ENCODE measurements around the gene PARP15. TPM values are rescaled to one million over a fixed set of nuclear protein-coding genes. Genes with fewer than 3 reads are reported as not detected.

The PARP15 gene
- total RNA-seq, 1 experiment from 2014 or later, result 0.24 TPM

DNA sequence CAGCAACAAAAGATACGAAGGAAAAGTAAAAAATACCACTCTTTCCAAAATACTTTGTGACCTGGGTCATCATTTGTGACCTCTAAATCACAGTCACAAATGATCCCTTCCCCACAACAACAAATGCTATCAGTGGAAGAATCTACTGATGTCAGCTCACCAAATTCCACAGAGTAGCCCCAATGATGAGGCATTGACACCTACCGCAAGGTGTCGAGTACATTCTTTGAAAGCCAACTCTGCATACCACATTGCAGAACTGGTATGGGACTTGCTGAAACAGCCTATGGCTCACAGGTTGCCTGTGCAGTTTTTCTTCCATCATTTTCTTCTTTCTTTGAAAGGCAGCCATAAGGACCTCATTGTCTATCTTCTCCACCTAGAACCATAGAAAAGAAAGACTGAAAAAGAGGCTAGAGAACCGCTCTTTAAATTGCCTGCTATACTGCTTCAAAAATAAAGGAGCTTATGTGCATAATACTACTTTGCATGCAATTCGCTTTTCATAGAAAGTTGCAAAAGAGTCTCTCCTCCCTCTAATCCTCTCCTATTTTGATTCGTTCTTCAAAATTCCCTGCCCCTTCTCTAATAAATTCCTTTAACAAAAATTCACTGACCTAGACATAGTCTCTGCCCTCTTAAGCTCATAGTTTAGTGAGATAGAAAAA lies 41.4 kb upstream of the PARP15 start:
- H3K27ac ChIP-seq (ENCODE audit: insufficient read length, low read depth, low read length), result no peak overlapping the region
- H3K79me1 ChIP-seq (ENCODE audit: insufficient read depth, low read depth, low read length, poor library complexity, severe bottlenecking), result no peaks in the 10 kb centered on the region
- H4K5ac ChIP-seq (ENCODE audit: insufficient read length, low read depth, low read length), result no peak overlapping the region
- no CpG with 5 or more reads among the region's 6 CpGs for WGBS (ENCODE audit: extremely low coverage, insufficient read length, low lambda C conversion rate)
- H3K79me2 ChIP-seq (ENCODE audit: insufficient read depth, low read length), result no peaks in the 10 kb centered on the region
- H2AK5ac ChIP-seq (ENCODE audit: insufficient read length, low read length), result no peak overlapping the region
- no peaks in the 10 kb centered on the region for H3K9me3 ChIP-seq (ENCODE audit: control insufficient read depth, low read depth, low read length)
- peaks cover 28 to 29% of the 10 kb centered on the region in 2 experiments for H3K4me1 Mint-ChIP-seq
- no peaks in the 10 kb centered on the region for H3K27me3 ChIP-seq (ENCODE audit: insufficient read depth, low read length)
- peak overlapping the region in 1 of 3 experiments; percentile 75; a peak in 3 of 7 replicates for H3K27ac Mint-ChIP-seq
- peaks cover 3% of the 10 kb centered on the region; the same call in 1 of the 2 replicates for H3K4me1 ChIP-seq (ENCODE audit: insufficient read depth, low read length)
- no peak overlapping the region for H2BK20ac ChIP-seq (ENCODE audit: low read depth, low read length, poor library complexity, severe bottlenecking)
- H2BK5ac ChIP-seq (ENCODE audit: insufficient read length, low read length), result no peak overlapping the region
- no peak overlapping the region for H3K4me2 ChIP-seq (ENCODE audit: insufficient read depth, insufficient read length, low read length)
- H3K4ac ChIP-seq (ENCODE audit: low read depth, low read length), result no peak overlapping the region
- H3K4me3 Mint-ChIP-seq, result peak overlapping the region; percentile 13 to 47; a peak in 2 of 5 replicates
- H2AFZ ChIP-seq (ENCODE audit: low read length), result no peak overlapping the region
- H3K36me3 Mint-ChIP-seq (ENCODE audit: insufficient read depth in 1 of 3, low read depth in 3 of 3), result no peaks in the 10 kb centered on the region; a peak in 1 of 7 replicates
- H3K23ac ChIP-seq (ENCODE audit: insufficient read length, low read depth, low read length), result no peak overlapping the region
- no peaks in the 10 kb centered on the region for H3K23me2 ChIP-seq (ENCODE audit: insufficient read length, low read depth, low read length, poor library complexity, severe bottlenecking)
- no peak overlapping the region for H2BK15ac ChIP-seq (ENCODE audit: low read depth, low read length)
- no peak overlapping the region for H3K56ac ChIP-seq (ENCODE audit: insufficient read length, low read depth, low read length)
- H3T11ph ChIP-seq (ENCODE audit: low read length), result no peak overlapping the region
- H3K14ac ChIP-seq (ENCODE audit: insufficient read depth, low read length), result no peak overlapping the region
- H3K9me3 Mint-ChIP-seq, result no peaks in the 10 kb centered on the region
- no peaks in the 10 kb centered on the region for H3K27me3 Mint-ChIP-seq (ENCODE audit: low read depth)
- no peak overlapping the region for H4K91ac ChIP-seq (ENCODE audit: insufficient read length, low read depth, low read length)
- no peak overlapping the region for H3K18ac ChIP-seq (ENCODE audit: insufficient read length, low read depth, low read length)
- DNase-seq, result no peak
- TF ChIP-seq, protein P1, sequence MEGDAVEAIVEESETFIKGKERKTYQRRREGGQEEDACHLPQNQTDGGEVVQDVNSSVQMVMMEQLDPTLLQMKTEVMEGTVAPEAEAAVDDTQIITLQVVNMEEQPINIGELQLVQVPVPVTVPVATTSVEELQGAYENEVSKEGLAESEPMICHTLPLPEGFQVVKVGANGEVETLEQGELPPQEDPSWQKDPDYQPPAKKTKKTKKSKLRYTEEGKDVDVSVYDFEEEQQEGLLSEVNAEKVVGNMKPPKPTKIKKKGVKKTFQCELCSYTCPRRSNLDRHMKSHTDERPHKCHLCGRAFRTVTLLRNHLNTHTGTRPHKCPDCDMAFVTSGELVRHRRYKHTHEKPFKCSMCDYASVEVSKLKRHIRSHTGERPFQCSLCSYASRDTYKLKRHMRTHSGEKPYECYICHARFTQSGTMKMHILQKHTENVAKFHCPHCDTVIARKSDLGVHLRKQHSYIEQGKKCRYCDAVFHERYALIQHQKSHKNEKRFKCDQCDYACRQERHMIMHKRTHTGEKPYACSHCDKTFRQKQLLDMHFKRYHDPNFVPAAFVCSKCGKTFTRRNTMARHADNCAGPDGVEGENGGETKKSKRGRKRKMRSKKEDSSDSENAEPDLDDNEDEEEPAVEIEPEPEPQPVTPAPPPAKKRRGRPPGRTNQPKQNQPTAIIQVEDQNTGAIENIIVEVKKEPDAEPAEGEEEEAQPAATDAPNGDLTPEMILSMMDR (conservative IDR thresholded peaks at IDR 0.05), result no peak
- no peak overlapping the region for H2BK120ac ChIP-seq (ENCODE audit: low read depth, low read length, poor library complexity, severe bottlenecking)
- no peak overlapping the region for H2BK12ac ChIP-seq (ENCODE audit: insufficient read length, low read depth, low read length)
- no peak overlapping the region for H4K8ac ChIP-seq (replicated peaks; ENCODE audit: insufficient read length, low read depth, low read length)
- no peaks in the 10 kb centered on the region for H4K20me1 ChIP-seq (ENCODE audit: control insufficient read depth, insufficient read depth, insufficient read length)
- H3K9ac ChIP-seq (ENCODE audit: extremely low read depth, insufficient read length, low read length), result no peak overlapping the region
